H9 (cell line): Measurements from ENCODE around the gene B4GAT1. TPM values are rescaled to one million over a fixed set of nuclear protein-coding genes. Genes with fewer than 3 reads are reported as not detected.

Experiments used
- DNase-seq: peaks from one replicate; pipeline ENCODE4 v3.0.0-alpha.2; 2017
- H2AFZ ChIP-seq: one replicate; pipeline ENCODE4 v1.6.1; 2013; ENCODE audit warnings: mild to moderate bottlenecking, low read length, control low read depth, moderate library complexity
- H2AK5ac ChIP-seq: 2 replicates; pipeline ENCODE4 v1.6.1; 2013; ENCODE audit warnings: low read length, control low read depth, mixed read lengths; ENCODE audit not compliant: insufficient read length
- H2BK120ac ChIP-seq: one replicate; pipeline ENCODE4 v1.6.1; 2013; ENCODE audit warnings: low read depth, mild to moderate bottlenecking, low read length, control low read depth, inconsistent platforms; ENCODE audit not compliant: poor library complexity, severe bottlenecking
- H2BK12ac ChIP-seq: 2 replicates; pipeline ENCODE4 v1.6.1; 2013; ENCODE audit warnings: low read length, control low read depth, mixed read lengths, low read depth; ENCODE audit not compliant: insufficient read length
- H2BK15ac ChIP-seq: 2 replicates; pipeline ENCODE4 v1.6.1; 2013; ENCODE audit warnings: low read depth, low read length, control low read depth
- H2BK20ac ChIP-seq: one replicate; pipeline ENCODE4 v1.6.1; 2013; ENCODE audit warnings: low read depth, mild to moderate bottlenecking, low read length, control low read depth, inconsistent platforms; ENCODE audit not compliant: poor library complexity, severe bottlenecking
- H2BK5ac ChIP-seq: 2 replicates; pipeline ENCODE4 v1.6.1; 2013; ENCODE audit warnings: low read length, control low read depth, mixed read lengths; ENCODE audit not compliant: insufficient read length
- H3K14ac ChIP-seq: 2 replicates; pipeline ENCODE4 v1.6.1; 2013; ENCODE audit warnings: low read length, control low read depth; ENCODE audit not compliant: insufficient read depth
- H3K18ac ChIP-seq: 2 replicates; pipeline ENCODE4 v1.6.1; 2013; ENCODE audit warnings: low read depth, mild to moderate bottlenecking, mixed read lengths, low read length, control low read depth; ENCODE audit not compliant: insufficient read length
- H3K23ac ChIP-seq: 2 replicates; pipeline ENCODE4 v1.6.1; 2013; ENCODE audit warnings: low read length, control low read depth, mixed read lengths, low read depth; ENCODE audit not compliant: insufficient read length
- H3K23me2 ChIP-seq: 2 replicates; pipeline ENCODE4 v1.6.1; 2013; ENCODE audit warnings: low read depth, mild to moderate bottlenecking, mixed read lengths, low read length, control low read depth; ENCODE audit not compliant: insufficient read length, poor library complexity, severe bottlenecking
- H3K27ac ChIP-seq: 2 replicates; pipeline ENCODE4 v1.5.1; 2013; ENCODE audit warnings: low read length, control low read depth, mixed read lengths, low read depth; ENCODE audit not compliant: insufficient read length
- H3K27me3 ChIP-seq: 2 replicates; pipeline ENCODE4 v1.6.1; 2013; ENCODE audit warnings: low read length, control low read depth, inconsistent platforms; ENCODE audit not compliant: insufficient read depth
- H3K4ac ChIP-seq: 2 replicates; pipeline ENCODE4 v1.6.1; 2013; ENCODE audit warnings: low read depth, mild to moderate bottlenecking, control low read depth, inconsistent platforms, low read length, moderate library complexity
- H3K4me1 ChIP-seq: 2 replicates; pipeline ENCODE4 v1.6.1; 2013; ENCODE audit warnings: low read length, control low read depth, inconsistent platforms; ENCODE audit not compliant: insufficient read depth
- H3K4me2 ChIP-seq: 2 replicates; pipeline ENCODE4 v1.6.1; 2013; ENCODE audit warnings: low read length, control low read depth, mixed read lengths; ENCODE audit not compliant: insufficient read length, insufficient read depth
- H3K56ac ChIP-seq: 2 replicates; pipeline ENCODE4 v1.6.1; 2013; ENCODE audit warnings: low read depth, mild to moderate bottlenecking, mixed read lengths, low read length, control low read depth; ENCODE audit not compliant: insufficient read length
- H3K79me1 ChIP-seq: 2 replicates; pipeline ENCODE4 v1.6.1; 2013; ENCODE audit warnings: low read depth, mild to moderate bottlenecking, moderate library complexity, low read length, control low read depth, inconsistent platforms; ENCODE audit not compliant: insufficient read depth, poor library complexity, severe bottlenecking
- H3K79me2 ChIP-seq: 2 replicates; pipeline ENCODE4 v1.6.1; 2013; ENCODE audit warnings: low read length, control low read depth, inconsistent platforms; ENCODE audit not compliant: insufficient read depth
- H3K9ac ChIP-seq: 2 replicates; pipeline ENCODE4 v1.6.1; 2013; ENCODE audit warnings: low read length, control low read depth, mixed read lengths; ENCODE audit not compliant: insufficient read length; ENCODE audit errors: extremely low read depth
- H3K9me3 ChIP-seq: one replicate; pipeline ENCODE4 v1.6.1; 2013; ENCODE audit warnings: low read depth, low read length, inconsistent platforms; ENCODE audit not compliant: control insufficient read depth
- H3T11ph ChIP-seq: one replicate; pipeline ENCODE4 v1.6.1; 2013; ENCODE audit warnings: mild to moderate bottlenecking, low read length, control low read depth, inconsistent platforms
- H4K20me1 ChIP-seq: one replicate; pipeline ENCODE4 v1.6.1; 2013; ENCODE audit not compliant: control insufficient read depth, insufficient read length, insufficient read depth
- H4K5ac ChIP-seq: 2 replicates; pipeline ENCODE4 v1.6.1; 2013; ENCODE audit warnings: low read depth, mild to moderate bottlenecking, mixed read lengths, low read length, control low read depth; ENCODE audit not compliant: insufficient read length
- H4K8ac ChIP-seq: replicated peaks from 2 replicates; pipeline ENCODE4 v1.6.1; 2013; ENCODE audit warnings: low read length, control low read depth, mixed read lengths, low read depth; ENCODE audit not compliant: insufficient read length
- H4K91ac ChIP-seq: 2 replicates; pipeline ENCODE4 v1.6.1; 2013; ENCODE audit warnings: low read depth, mild to moderate bottlenecking, moderate library complexity, mixed read lengths, low read length, control low read depth; ENCODE audit not compliant: insufficient read length
- H3K27ac Mint-ChIP-seq, 3 experiments: 2 replicates in 2 of 3; 3 replicates in 1 of 3; pipeline ENCODE4 v1.8.0; 2020 to 2021; ENCODE audit warnings: mixed read lengths in 3 of 3, mild to moderate bottlenecking in 1 of 3, moderate library complexity in 1 of 3
- H3K27me3 Mint-ChIP-seq: 2 replicates; pipeline ENCODE4 v1.8.0; 2021; ENCODE audit warnings: low read depth, mild to moderate bottlenecking, moderate library complexity, mixed read lengths
- H3K36me3 Mint-ChIP-seq, 3 experiments: 2 replicates in 2 of 3; 3 replicates in 1 of 3; pipeline ENCODE4 v1.8.0; 2020 to 2021; ENCODE audit warnings: low read depth in 3 of 3, mixed read lengths in 3 of 3; ENCODE audit not compliant: insufficient read depth in 1 of 3
- H3K4me1 Mint-ChIP-seq, 2 experiments: 2 replicates each; pipeline ENCODE4 v1.8.0; 2020; ENCODE audit warnings: mixed read lengths in 2 of 2
- H3K4me3 Mint-ChIP-seq, 2 experiments: 2 replicates in 1 of 2; 3 replicates in 1 of 2; pipeline ENCODE4 v1.8.0; 2020 to 2021; ENCODE audit warnings: mild to moderate bottlenecking in 2 of 2, mixed read lengths in 2 of 2, moderate library complexity in 1 of 2
- H3K9me3 Mint-ChIP-seq, 2 experiments: 2 replicates in 1 of 2; 3 replicates in 1 of 2; pipeline ENCODE4 v1.8.0; 2020; ENCODE audit warnings: mild to moderate bottlenecking in 2 of 2, mixed read lengths in 2 of 2, moderate library complexity in 1 of 2
- WGBS: extraction: QIAGEN DNeasy Blood & Tissue Kit; methylation state at CpG from one replicate; pipeline ENCODE4 v1.1.7; 2013; ENCODE audit warnings: missing lambda C conversion rate, low lambda C conversion rate, mixed read lengths; ENCODE audit not compliant: insufficient read length; ENCODE audit errors: extremely low coverage; 5-methylcytosine and 5-hydroxymethylcytosine counted together
- total RNA-seq: library from RNA; stranded (reverse); gene quantifications from 2 replicates; pipeline ENCODE4 v1.2.1, GENCODE V29; 2021
- TF ChIP-seq, protein P1 (sequence below): fragments of 200-600 bp; sonication (generic); conservative IDR thresholded peaks from 3 replicates; pipeline ENCODE4 v1.8.0; 2021; ENCODE audit warnings: antibody characterized with exemption, mild to moderate bottlenecking

The B4GAT1 gene
- total RNA-seq, 1 experiment from 2014 or later = 24.3 TPM

DNA sequence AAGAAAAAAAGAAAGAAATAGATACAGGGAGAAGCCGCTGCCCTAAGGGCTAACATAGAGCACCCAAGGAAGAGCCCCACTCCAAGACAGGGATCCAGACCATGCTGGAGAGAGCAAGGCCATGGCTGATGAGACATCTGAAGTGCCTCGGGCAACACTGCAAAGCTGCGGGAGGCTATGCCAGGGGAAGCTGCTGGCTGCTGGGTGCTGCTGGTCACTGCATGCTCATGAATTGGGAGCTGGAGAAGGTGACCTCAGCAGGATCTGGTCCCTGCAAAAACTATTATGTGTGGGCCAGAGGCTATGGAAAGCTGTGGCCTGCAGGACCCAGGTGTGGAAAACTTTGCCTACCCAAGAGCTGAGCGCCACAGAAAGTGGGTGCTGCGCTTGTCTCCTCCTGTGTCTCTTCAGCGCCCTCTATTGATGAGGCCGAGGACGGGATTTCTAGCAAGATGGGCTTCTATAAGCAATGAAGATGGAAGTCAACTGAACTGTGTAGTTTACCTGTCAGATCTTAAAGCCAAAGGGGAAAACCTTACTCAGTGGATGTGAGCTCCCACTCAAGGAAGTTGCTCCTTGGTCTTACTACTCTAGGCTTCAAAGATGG is 41.5 kb upstream of the B4GAT1 start:
- no peak overlapping the region for H2BK5ac ChIP-seq
- no peak overlapping the region for H2BK12ac ChIP-seq
- H2BK15ac ChIP-seq = no peak overlapping the region
- H3K27me3 ChIP-seq = no peaks in the 10 kb centered on the region
- H3T11ph ChIP-seq = no peak overlapping the region
- TF ChIP-seq, protein P1, sequence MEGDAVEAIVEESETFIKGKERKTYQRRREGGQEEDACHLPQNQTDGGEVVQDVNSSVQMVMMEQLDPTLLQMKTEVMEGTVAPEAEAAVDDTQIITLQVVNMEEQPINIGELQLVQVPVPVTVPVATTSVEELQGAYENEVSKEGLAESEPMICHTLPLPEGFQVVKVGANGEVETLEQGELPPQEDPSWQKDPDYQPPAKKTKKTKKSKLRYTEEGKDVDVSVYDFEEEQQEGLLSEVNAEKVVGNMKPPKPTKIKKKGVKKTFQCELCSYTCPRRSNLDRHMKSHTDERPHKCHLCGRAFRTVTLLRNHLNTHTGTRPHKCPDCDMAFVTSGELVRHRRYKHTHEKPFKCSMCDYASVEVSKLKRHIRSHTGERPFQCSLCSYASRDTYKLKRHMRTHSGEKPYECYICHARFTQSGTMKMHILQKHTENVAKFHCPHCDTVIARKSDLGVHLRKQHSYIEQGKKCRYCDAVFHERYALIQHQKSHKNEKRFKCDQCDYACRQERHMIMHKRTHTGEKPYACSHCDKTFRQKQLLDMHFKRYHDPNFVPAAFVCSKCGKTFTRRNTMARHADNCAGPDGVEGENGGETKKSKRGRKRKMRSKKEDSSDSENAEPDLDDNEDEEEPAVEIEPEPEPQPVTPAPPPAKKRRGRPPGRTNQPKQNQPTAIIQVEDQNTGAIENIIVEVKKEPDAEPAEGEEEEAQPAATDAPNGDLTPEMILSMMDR = peak; percentile 88
- no peak overlapping the region for H3K27ac Mint-ChIP-seq
- H3K79me1 ChIP-seq = no peaks in the 10 kb centered on the region
- no peak overlapping the region for H3K4ac ChIP-seq
- H3K4me1 Mint-ChIP-seq = peaks cover 0 to 5% of the 10 kb centered on the region in 2 experiments; a peak in 3 of 4 replicates
- no peaks in the 10 kb centered on the region for H3K4me1 ChIP-seq
- H3K27me3 Mint-ChIP-seq = peaks cover 14% of the 10 kb centered on the region
- no CpG with 5 or more reads among the region's 8 CpGs for WGBS
- H2BK120ac ChIP-seq = no peak overlapping the region
- no peak overlapping the region for H4K91ac ChIP-seq
- no peak overlapping the region for H2BK20ac ChIP-seq
- peaks cover 2% of the 10 kb centered on the region for H3K23me2 ChIP-seq
- no peak overlapping the region for H2AFZ ChIP-seq
- H3K18ac ChIP-seq = no peak overlapping the region
- no peak overlapping the region for H3K4me3 Mint-ChIP-seq
- H3K9me3 Mint-ChIP-seq = no peaks in the 10 kb centered on the region
- H4K8ac ChIP-seq = no peak overlapping the region
- H3K9me3 ChIP-seq = no peaks in the 10 kb centered on the region
- no peaks in the 10 kb centered on the region for H4K20me1 ChIP-seq
- no peak overlapping the region for H3K14ac ChIP-seq
- no peak overlapping the region for H3K9ac ChIP-seq
- no peak overlapping the region for H4K5ac ChIP-seq
- H3K23ac ChIP-seq = no peak overlapping the region
- no peak overlapping the region for H3K56ac ChIP-seq
- no peaks in the 10 kb centered on the region for H3K79me2 ChIP-seq
- DNase-seq = peak; percentile 83
- no peaks in the 10 kb centered on the region for H3K36me3 Mint-ChIP-seq
- H2AK5ac ChIP-seq = no peak overlapping the region
- H3K4me2 ChIP-seq = no peak overlapping the region
- H3K27ac ChIP-seq = no peak overlapping the region
